Bronchial epithelial cell (primary cell): ENCODE results near the gene DTL. TPM values are rescaled to one million over a fixed set of nuclear protein-coding genes. Genes with fewer than 3 reads are reported as not detected.

ENCODE experiments used
- DNase-seq: peaks from one replicate; pipeline ENCODE4 v3.0.0-alpha.2; 2010; ENCODE audit warnings: low read depth
- FAIRE-seq: peaks from 2 replicates; lab custom pipeline; 2011; peaks lifted over from hg19 to GRCh38; lab: Jason Lieb, UNC
- H3K27me3 ChIP-seq: 2 replicates; pipeline ENCODE4 v1.5.1; 2011; ENCODE audit warnings: low read length; ENCODE audit not compliant: control insufficient read depth, insufficient read depth
- H3K36me3 ChIP-seq: 2 replicates; pipeline ENCODE4 v1.5.1; 2011; ENCODE audit warnings: low read length; ENCODE audit not compliant: control insufficient read depth, insufficient read depth
- H3K4me3 ChIP-seq: 2 replicates; pipeline ENCODE4 v1.5.1; 2011; ENCODE audit warnings: mild to moderate bottlenecking, low read depth, low read length, control low read depth
- total RNA-seq: library from RNA; depleted of rRNA; stranded (reverse); fragments of >200 nt; gene quantifications from 2 replicates; pipeline ENCODE4 v1.2.1, GENCODE V29; 2014
- TF ChIP-seq, protein P1 (sequence below): IDR thresholded peaks from 2 replicates; pipeline ENCODE4 v1.5.1; 2011; ENCODE audit warnings: mild to moderate bottlenecking, moderate library complexity, low read length, control low read depth, inconsistent platforms; ENCODE audit not compliant: insufficient read depth, severe bottlenecking

The DTL gene
- total RNA-seq, 1 donor from 2014 or later: 0.26 TPM

DNA sequence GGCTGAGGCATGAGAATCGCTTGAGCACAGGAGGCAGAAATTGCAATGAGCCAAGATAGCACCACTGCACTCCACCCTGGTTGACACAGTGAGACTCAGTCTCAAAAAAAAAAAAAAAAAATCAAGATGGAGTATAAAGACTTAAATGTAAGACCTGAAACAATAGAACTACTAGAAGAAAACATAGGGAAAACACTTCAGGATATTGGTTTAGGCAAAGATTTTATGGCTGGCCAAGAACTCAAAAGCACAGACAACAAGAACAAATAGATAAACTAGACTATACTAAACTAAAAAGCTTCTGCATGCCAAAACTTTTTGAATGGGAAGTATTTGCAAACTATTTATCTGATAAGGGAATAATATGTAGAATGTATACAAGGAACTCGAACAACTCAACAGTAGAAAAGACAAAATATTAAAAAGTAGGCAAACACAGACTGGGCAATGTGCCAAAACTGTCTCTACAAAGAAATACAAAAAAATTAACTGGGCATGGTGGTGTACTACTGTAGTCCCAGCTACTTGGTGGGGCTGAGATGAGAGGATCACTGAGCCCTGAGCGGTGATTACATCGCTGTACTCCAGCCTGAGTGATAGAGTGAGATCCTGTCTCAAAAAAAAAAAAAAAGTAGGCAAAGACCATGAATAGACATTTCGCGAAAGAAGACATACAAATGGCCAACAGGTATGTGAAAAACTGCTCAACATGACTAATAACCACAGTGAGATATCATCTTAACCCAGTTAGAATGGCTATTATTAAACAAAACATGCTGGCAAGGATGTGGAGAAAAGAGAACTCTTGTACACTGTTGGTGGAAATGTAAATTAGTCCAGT lies 25.3 kb downstream of the DTL start:
- TF ChIP-seq, protein P1, sequence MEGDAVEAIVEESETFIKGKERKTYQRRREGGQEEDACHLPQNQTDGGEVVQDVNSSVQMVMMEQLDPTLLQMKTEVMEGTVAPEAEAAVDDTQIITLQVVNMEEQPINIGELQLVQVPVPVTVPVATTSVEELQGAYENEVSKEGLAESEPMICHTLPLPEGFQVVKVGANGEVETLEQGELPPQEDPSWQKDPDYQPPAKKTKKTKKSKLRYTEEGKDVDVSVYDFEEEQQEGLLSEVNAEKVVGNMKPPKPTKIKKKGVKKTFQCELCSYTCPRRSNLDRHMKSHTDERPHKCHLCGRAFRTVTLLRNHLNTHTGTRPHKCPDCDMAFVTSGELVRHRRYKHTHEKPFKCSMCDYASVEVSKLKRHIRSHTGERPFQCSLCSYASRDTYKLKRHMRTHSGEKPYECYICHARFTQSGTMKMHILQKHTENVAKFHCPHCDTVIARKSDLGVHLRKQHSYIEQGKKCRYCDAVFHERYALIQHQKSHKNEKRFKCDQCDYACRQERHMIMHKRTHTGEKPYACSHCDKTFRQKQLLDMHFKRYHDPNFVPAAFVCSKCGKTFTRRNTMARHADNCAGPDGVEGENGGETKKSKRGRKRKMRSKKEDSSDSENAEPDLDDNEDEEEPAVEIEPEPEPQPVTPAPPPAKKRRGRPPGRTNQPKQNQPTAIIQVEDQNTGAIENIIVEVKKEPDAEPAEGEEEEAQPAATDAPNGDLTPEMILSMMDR: no peak
- FAIRE-seq (no peak), DNase-seq (peak; percentile 73)
- Histone ChIP-seq H3K27me3 (no peaks in the 10 kb centered on the region), H3K36me3 (peaks cover 2% of the 10 kb centered on the region), H3K4me3 (no peak overlapping the region)

DNA sequence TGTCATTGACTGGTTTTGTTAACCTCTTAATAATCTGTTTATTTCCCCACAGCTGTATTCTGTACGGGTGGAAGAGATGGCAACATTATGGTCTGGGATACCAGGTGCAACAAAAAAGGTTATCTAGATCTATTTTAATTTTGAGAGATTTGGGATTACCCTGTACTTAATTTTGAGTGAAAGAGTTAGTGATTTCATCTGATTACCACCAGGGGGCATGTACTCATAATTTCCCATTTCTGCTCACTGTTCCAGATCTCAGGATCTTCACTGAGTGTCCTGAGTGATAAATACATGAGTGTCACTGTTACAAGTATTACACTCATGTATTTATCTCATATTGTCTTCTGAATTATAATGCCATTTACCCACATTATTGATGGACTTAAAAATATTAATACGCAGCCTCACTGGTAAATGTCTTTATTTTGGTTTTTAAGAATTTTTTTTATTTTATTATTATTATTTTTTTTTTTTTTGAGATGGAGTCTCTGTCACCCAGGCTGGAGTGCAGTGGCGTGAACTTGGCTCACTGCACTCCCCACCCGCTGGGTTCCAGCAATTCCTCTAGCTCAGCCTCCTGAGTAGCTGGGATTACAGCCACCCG lies 27.4 kb downstream of the DTL start:
- Histone ChIP-seq H3K27me3 (no peaks in the 10 kb centered on the region), H3K36me3 (no peaks in the 10 kb centered on the region), H3K4me3 (no peak overlapping the region)
- DNase-seq (peak; percentile 56), FAIRE-seq (no peak)
- TF ChIP-seq, protein P1: peak; percentile 46

DNA sequence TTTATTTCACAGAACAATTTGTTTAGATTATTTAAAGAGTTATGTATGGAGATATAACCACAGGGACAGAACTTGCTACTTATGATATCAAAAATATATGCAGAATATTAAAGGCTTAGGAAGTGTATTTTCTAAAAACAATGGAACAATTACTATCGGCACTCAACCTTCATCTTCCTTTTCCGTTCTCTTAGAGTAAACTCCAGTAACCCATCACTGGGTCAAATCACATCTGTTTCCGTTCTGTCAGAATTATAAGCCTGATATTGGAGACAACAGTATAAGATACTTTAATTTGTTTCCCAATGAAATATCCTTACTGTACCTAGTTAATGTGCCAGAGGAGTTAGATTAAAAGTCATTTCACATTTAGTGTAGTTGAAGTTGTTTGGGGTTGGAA lies 32.2 kb downstream of the DTL start:
- FAIRE-seq (no peak), DNase-seq (no peak)
- Histone ChIP-seq H3K36me3 (no peaks in the 10 kb centered on the region), H3K27me3 (no peaks in the 10 kb centered on the region), H3K4me3 (no peak overlapping the region)
- TF ChIP-seq, protein P1: no peak

DNA sequence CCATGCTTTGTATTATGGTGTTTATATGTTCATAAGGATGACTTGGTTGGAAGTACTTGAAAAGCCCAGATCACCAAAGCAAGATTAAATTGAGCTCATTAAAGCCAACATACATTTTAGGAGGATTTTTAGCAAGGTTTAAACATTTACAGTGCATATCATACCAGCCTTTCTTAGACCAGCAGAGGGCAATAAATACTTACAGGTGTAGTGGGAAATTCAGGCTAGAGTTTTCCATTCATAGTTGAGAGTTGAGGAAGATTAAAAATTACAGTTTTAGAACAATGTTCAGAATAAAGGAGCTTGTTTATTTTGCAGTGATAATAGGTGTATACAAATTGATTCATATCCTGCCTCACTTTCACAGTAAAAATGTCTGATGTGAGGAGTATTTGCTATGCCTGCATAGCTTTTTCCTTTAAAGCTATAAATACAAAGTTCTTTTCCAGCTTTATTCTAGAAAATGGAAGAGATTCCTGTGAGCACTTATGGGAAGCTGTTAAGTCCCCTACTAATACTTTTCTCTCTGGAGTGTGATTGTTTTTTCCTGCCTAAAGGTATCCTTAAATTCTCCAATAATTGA lies 35.3 kb downstream of the DTL start:
- DNase-seq: peak; percentile 54
- H3K4me3 ChIP-seq: no peak overlapping the region
- no peaks in the 10 kb centered on the region for H3K36me3 ChIP-seq

DNA sequence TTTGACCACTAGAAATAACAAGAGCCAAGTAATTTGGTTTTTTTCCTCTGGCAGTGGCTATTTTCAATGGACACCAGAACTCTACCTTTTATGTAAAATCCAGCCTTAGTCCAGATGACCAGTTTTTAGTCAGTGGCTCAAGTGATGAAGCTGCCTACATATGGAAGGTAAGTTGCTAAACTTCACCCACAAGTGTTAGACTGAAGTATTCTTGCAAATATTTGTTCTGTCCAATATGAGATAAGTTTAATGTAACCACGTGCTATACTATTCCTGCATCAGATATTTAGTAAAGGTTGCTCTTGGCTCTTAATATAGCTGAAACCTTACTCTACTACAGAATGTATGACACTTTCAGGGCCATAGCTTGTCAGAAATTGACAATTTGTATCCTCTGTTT lies 36.5 kb downstream of the DTL start:
- DNase-seq: no peak

More for the DNA sequence above, 35.3 kb downstream of the DTL start:
- FAIRE-seq: no peak
- no peaks in the 10 kb centered on the region for H3K27me3 ChIP-seq
- TF ChIP-seq, protein P1: peak; percentile 52

More for the DNA sequence above, 36.5 kb downstream of the DTL start:
- H3K4me3 ChIP-seq: no peak overlapping the region
- TF ChIP-seq, protein P1: no peak
- no peaks in the 10 kb centered on the region for H3K27me3 ChIP-seq
- no peaks in the 10 kb centered on the region for H3K36me3 ChIP-seq
- FAIRE-seq: no peak
